Peyer's patch (tissue), 4 donors: ENCODE results near the gene IQGAP2.

ENCODE experiments used
- CTCF ChIP-seq, 6 experiments: fragments of 450-650 bp in 4 of 6; fragments of 200-600 bp in 2 of 6; sonication (generic) in 1 of 6; IDR thresholded peaks; one replicate each; pipeline ENCODE4 v1.5.1; 2017 to 2019; ENCODE audit warnings: antibody characterized with exemption in 6 of 6, mild to moderate bottlenecking in 3 of 6, moderate library complexity in 1 of 6
- POLR2A ChIP-seq, 2 donors: fragments of 450-650 bp; IDR thresholded peaks; one replicate each; pipeline ENCODE4 v1.5.1; 2017; ENCODE audit warnings: antibody characterized with exemption in 2 of 2, mild to moderate bottlenecking in 2 of 2, moderate library complexity in 2 of 2

DNA sequence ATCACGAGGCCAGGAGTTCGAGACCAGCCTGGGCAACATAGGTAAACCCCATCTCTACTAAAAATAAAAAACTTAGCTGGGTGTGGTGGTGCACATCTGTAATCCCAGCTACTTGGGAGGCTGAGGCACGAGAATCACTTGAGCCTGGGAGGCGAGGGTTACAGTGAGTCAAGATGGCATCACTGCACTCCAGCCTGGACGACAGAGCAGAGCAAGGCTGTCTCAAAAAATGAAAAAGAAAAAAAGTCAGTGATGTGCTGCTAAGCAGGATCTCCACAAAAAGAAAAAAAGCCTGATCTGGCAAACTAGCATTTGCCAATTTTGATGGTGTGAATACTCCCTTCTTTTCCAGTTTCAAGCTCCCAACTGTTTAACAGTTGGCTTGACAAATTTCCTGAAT lies 334.8 kb downstream of the IQGAP2 start:
- TF ChIP-seq CTCF (IDR thresholded peaks at IDR 0.05) (no peak), POLR2A (IDR thresholded peaks at IDR 0.05) (no peak)
